Spleen (tissue), 13 donors: ENCODE results near the gene FBXW8. TPM values are rescaled to one million over a fixed set of nuclear protein-coding genes. Genes with fewer than 3 reads are reported as not detected.

Source experiments
- DNase-seq: peaks from one replicate; pipeline ENCODE4 v3.0.0-alpha.2; 2020
- H3K27ac ChIP-seq, 8 donors: fragments of 200-600 bp; sonication (generic) in 7 of 8; 1 replicate in 4 of 8; 2 replicates in 4 of 8; pipeline versions ENCODE4 v1.5.0 to v1.8.0; 2016 to 2021; ENCODE audit warnings: inconsistent platforms in 4 of 8, mild to moderate bottlenecking in 4 of 8, moderate library complexity in 1 of 8
- H3K27me3 ChIP-seq, 7 donors: fragments of 200-600 bp; sonication (generic) in 6 of 7; replicated peaks in 1 of 7; 1 replicate in 4 of 7; 2 replicates in 3 of 7; pipeline versions ENCODE4 v1.5.0 to v1.8.0; 2016 to 2021; ENCODE audit warnings: inconsistent platforms in 3 of 7, mild to moderate bottlenecking in 1 of 7
- H3K36me3 ChIP-seq, 6 donors: fragments of 200-600 bp; sonication (generic) in 5 of 6; 1 replicate in 4 of 6; 2 replicates in 2 of 6; pipeline versions ENCODE4 v1.5.0 to v1.8.0; 2016 to 2021; ENCODE audit warnings: inconsistent platforms in 2 of 6
- H3K4me1 ChIP-seq, 6 donors: fragments of 200-600 bp; sonication (generic) in 5 of 6; 1 replicate in 3 of 6; 2 replicates in 3 of 6; pipeline versions ENCODE4 v1.5.0 to v1.8.0; 2016 to 2021; ENCODE audit warnings: inconsistent platforms in 3 of 6
- H3K4me3 ChIP-seq, 8 donors: fragments of 200-600 bp; sonication (generic) in 7 of 8; 1 replicate in 4 of 8; 2 replicates in 4 of 8; pipeline versions ENCODE4 v1.5.0 to v1.8.0; 2016 to 2021; ENCODE audit warnings: inconsistent platforms in 4 of 8, mild to moderate bottlenecking in 4 of 8, moderate library complexity in 2 of 8
- H3K9me3 ChIP-seq, 8 donors: fragments of 200-600 bp; sonication (generic) in 7 of 8; 1 replicate in 4 of 8; 2 replicates in 4 of 8; pipeline versions ENCODE4 v1.5.0 to v1.8.0; 2016 to 2021; ENCODE audit warnings: inconsistent platforms in 4 of 8
- CTCF ChIP-seq, 11 experiments: fragments of 200-600 bp in 7 of 11; fragments of 450-650 bp in 4 of 11; sonication (generic) in 4 of 11; IDR thresholded peaks in 8 of 11; conservative IDR thresholded peaks in 3 of 11; 1 replicate in 7 of 11; 2 replicates in 4 of 11; pipeline versions ENCODE4 v1.4.0 to v1.8.0; 2016 to 2021; ENCODE audit warnings: antibody characterized with exemption in 11 of 11, inconsistent platforms in 4 of 11, mild to moderate bottlenecking in 1 of 11
- POLR2A ChIP-seq, 3 donors: fragments of 450-650 bp; IDR thresholded peaks; one replicate each; pipeline ENCODE4 v1.5.1; 2017; ENCODE audit warnings: antibody characterized with exemption in 3 of 3, mild to moderate bottlenecking in 1 of 3
- POLR2AphosphoS5 ChIP-seq, 3 donors: sonication (generic); formaldehyde crosslinking; IDR thresholded peaks; one replicate each; pipeline ENCODE4 v1.5.1; 2017; ENCODE audit warnings: antibody characterized with exemption in 3 of 3
- WGBS, 5 donors: extraction: QIAGEN DNeasy Blood & Tissue Kit in 3 of 5; methylation state at CpG; one replicate each; pipeline versions ENCODE4 v1.1.5 to v1.1.7; 2013 to 2018; 5-methylcytosine and 5-hydroxymethylcytosine counted together
- intact Hi-C: fragments of 100-400 bp; cut with DNase I; formaldehyde crosslinking; loops from one replicate; pipeline ENCODE4 v1.15.0; 2023; ENCODE audit warnings: low total_unique reads
- long read RNA-seq, 2 donors: transcript quantifications; one replicate each; lab custom pipeline, GENCODE V29; 2026
- polyA plus RNA-seq, 3 donors: library from polyadenylated mRNA; stranded (reverse); fragments of 200-250 nt; gene quantifications; one replicate each; pipeline ENCODE4 v1.2.1, GENCODE V29; 2013
- total RNA-seq, 7 donors: library from RNA; depleted of rRNA in 3 of 7; stranded (reverse); fragments of >200 nt in 3 of 7; fragmentation: NEBNext Ultra II Directional in 4 of 7; extraction: Animal tissue kit (Norgen Biotek cat#: 25700) in 4 of 7; gene quantifications; one replicate each; pipeline versions ENCODE4 v1.1.0 to v1.2.1, GENCODE V29; 2016 to 2021
- donor health status: healthy with polysubstance abuse.
- donor health status: DM: no; HTN: no; CAD: no; lungs with moderate emphysema.
- donor health status: DM: no; HTN: no; CAD: no.
- donor health status: Bipolar disorder and iron deficiency.
- donor health status: healthy.
- donor health status: DM: no; HTN: no; CAD: no.
- donor health status: DM: yes; HTN: yes; CAD: no.

Gene FBXW8
- total RNA-seq (10 to 100 TPM; 10.5 to 17.3 (median 14.0) TPM), polyA plus RNA-seq (1 to 10 TPM; 2.2 to 4.2 (median 3.6) TPM)
- long read RNA-seq, donor 1, full-length matches to known transcripts = 2 of 2 reads
- long read RNA-seq, donor 1, partial matches to known transcripts = 0 of 2 reads
- long read RNA-seq, donor 1, other reads (novel, unspliced or antisense) = 0 of 2 reads
- long read RNA-seq, donor 2, full-length matches to known transcripts = 3 of 3 reads
- long read RNA-seq, donor 2, partial matches to known transcripts = 0 of 3 reads
- long read RNA-seq, donor 2, other reads (novel, unspliced or antisense) = 0 of 3 reads

GRCh38 chr12:116910645-116911451 lies at the start of gene FBXW8:
Gene FBXW8 (plus strand): TSS chr12:116910950. CDS start chr12:116911038, 88 bp downstream.
- Histone ChIP-seq H3K27me3 (no peaks in the 10 kb centered on the region), H3K36me3 (no peaks in the 10 kb centered on the region), H3K9me3 (no peaks in the 10 kb centered on the region), H3K4me3 (peak within 1 kb of the TSS; percentile 68 to 97 (median 87)), H3K4me1 (peaks cover 6 to 34% (median 15%) of the 10 kb centered on the region in 6 donors), H3K27ac (peak within 1 kb of the TSS; percentile 48 to 84 (median 77))
- peak; percentile 76 to 85 (median 80) for TF ChIP-seq POLR2AphosphoS5 (IDR thresholded peaks at IDR 0.05)
- TF ChIP-seq CTCF (IDR thresholded peaks at IDR 0.05 in 8 of 11, conservative IDR thresholded peaks at IDR 0.05 in 3 of 11) = no peak
- 0 to 1% (median 1%) methylated on average over 44 to 82 of the region's 82 CpGs for WGBS, 5 donors
- intact Hi-C loops = no loop called here
- peak; percentile 92 for DNase-seq

- Histone ChIP-seq H3K9me3 (no peaks in the 10 kb centered on the region), H3K27ac (no peak overlapping the region), H3K36me3 (no peaks in the 10 kb centered on the region), H3K4me3 (no peak overlapping the region), H3K27me3 (peaks cover 0 to 33% (median 0%) of the 10 kb centered on the region in 7 donors), H3K4me1 (peaks cover 0 to 52% (median 14%) of the 10 kb centered on the region in 6 donors)
- intact Hi-C loops = no loop called here
- 17 to 29% (median 22%) methylated on average over 12 of the region's 12 CpGs for whole genome bisulfite sequencing, 5 donors
- DNase-seq = peak; percentile 82
- TF ChIP-seq CTCF (IDR thresholded peaks at IDR 0.05 in 8 of 11, conservative IDR thresholded peaks at IDR 0.05 in 3 of 11) (no peak), POLR2AphosphoS5 (IDR thresholded peaks at IDR 0.05) (no peak)
Measured at GRCh38 chr12:116861320-116861719, 49.4 kb upstream of the FBXW8 start.

GRCh38 chr12:116862167-116862566 lies 48.6 kb upstream of the FBXW8 start:
- no peak overlapping the region for H3K4me3 ChIP-seq
- no peak for TF ChIP-seq CTCF (IDR thresholded peaks at IDR 0.05 in 8 of 11, conservative IDR thresholded peaks at IDR 0.05 in 3 of 11)
- DNase-seq = no peak
- no peaks in the 10 kb centered on the region for H3K9me3 ChIP-seq
- H3K36me3 ChIP-seq = no peaks in the 10 kb centered on the region
- H3K4me1 ChIP-seq = peaks cover 0 to 45% (median 14%) of the 10 kb centered on the region in 6 donors
- peaks cover 0 to 25% (median 0%) of the 10 kb centered on the region in 7 donors for H3K27me3 ChIP-seq
- intact Hi-C loops = no loop called here
- no peak overlapping the region for H3K27ac ChIP-seq
- 81 to 99% (median 96%) methylated on average over 4 of the region's 4 CpGs for WGBS, 5 donors

GRCh38 chr12:116863275-116863767 lies 47.4 kb upstream of the FBXW8 start:
- Histone ChIP-seq H3K4me3 (no peak overlapping the region), H3K36me3 (no peaks in the 10 kb centered on the region), H3K27me3 (peaks cover 0 to 14% (median 0%) of the 10 kb centered on the region in 7 donors), H3K9me3 (no peaks in the 10 kb centered on the region), H3K4me1 (peaks cover 0 to 34% (median 9%) of the 10 kb centered on the region in 6 donors), H3K27ac (no peak overlapping the region)
- intact Hi-C loops = no loop called here
- 39 to 56% (median 47%) methylated on average over 6 of the region's 6 CpGs for WGBS, 5 donors
- TF ChIP-seq POLR2AphosphoS5 (IDR thresholded peaks at IDR 0.05) (no peak), CTCF (IDR thresholded peaks at IDR 0.05 in 8 of 11, conservative IDR thresholded peaks at IDR 0.05 in 3 of 11) (peak in 5 of 11 experiments; percentile 10 to 40 (median 19)), POLR2A (IDR thresholded peaks at IDR 0.05) (no peak)
- no peak for DNase-seq
